Measurements from ENCODE around the gene LRR1.

LRR1 gene

DNA sequence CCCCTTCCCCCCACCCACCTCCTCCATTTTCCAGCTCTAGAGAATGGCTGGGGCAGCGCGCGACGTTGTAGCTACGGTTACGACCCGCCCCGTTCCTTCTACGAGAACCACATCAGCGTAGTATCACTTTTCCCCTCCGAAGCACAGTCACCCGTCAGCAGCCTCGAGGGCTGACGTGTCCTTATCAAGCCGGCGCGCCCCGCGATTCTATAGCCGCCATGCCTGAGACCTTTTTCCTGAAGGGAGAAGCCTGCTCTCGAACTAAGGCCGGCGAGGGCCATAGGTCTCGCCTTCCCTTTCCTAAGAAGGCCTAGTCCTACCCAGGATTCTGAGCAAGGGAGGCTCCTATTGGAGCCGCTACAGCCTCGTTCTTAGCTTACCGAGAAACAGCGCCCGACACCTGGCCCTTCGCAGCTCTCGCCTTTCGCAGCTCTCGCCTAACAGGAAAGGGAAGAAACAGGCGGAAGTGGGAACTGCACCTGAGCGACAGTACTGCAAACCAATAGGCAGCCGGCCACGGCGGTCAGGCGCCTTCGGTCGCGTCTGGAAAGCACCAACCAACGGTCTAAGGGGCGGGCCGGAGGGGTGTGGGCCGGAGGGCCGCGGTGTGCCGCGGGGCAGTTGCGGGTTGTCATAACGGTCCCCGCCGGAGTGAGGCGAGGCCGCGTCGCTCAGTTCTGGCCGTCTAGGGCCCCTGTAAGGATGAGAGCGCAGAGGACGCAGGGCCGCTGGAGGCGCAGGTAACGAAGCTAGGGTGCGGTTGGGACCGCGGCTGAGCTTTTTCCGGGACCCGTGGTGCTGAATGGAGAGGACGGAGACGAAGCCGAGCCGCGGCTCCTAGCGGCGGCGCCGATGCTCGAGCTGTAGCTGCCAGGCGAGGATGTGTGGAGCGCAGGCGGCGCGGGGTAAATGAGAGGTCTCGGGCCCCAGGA, 21.7 kb downstream of the LRR1 start, which contains the start of the genes MGAT2 and RPL36AL:
MGAT2 (plus strand) TSS at position 618 of the 932 bp plus-strand sequence. CDS start 470 bp downstream, outside the sequence.
RPL36AL (minus strand) TSS at position 445 of the 932 bp plus-strand sequence. CDS start 1,522 bp downstream, outside the sequence.
- H3K4me3 ChIP-seq (ENCODE audit: low read depth, low read length) = peak within 1 kb of the TSS; percentile 77
- DNase-seq (ENCODE audit: low read depth) = peak; percentile 97
- TF ChIP-seq, protein P1, sequence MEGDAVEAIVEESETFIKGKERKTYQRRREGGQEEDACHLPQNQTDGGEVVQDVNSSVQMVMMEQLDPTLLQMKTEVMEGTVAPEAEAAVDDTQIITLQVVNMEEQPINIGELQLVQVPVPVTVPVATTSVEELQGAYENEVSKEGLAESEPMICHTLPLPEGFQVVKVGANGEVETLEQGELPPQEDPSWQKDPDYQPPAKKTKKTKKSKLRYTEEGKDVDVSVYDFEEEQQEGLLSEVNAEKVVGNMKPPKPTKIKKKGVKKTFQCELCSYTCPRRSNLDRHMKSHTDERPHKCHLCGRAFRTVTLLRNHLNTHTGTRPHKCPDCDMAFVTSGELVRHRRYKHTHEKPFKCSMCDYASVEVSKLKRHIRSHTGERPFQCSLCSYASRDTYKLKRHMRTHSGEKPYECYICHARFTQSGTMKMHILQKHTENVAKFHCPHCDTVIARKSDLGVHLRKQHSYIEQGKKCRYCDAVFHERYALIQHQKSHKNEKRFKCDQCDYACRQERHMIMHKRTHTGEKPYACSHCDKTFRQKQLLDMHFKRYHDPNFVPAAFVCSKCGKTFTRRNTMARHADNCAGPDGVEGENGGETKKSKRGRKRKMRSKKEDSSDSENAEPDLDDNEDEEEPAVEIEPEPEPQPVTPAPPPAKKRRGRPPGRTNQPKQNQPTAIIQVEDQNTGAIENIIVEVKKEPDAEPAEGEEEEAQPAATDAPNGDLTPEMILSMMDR (IDR thresholded peaks at IDR 0.05; ENCODE audit: control insufficient read depth, extremely low read depth, insufficient read depth) = 0 out of 2 replicates have a peak, but pooled peaks have one; percentile 18

DNA sequence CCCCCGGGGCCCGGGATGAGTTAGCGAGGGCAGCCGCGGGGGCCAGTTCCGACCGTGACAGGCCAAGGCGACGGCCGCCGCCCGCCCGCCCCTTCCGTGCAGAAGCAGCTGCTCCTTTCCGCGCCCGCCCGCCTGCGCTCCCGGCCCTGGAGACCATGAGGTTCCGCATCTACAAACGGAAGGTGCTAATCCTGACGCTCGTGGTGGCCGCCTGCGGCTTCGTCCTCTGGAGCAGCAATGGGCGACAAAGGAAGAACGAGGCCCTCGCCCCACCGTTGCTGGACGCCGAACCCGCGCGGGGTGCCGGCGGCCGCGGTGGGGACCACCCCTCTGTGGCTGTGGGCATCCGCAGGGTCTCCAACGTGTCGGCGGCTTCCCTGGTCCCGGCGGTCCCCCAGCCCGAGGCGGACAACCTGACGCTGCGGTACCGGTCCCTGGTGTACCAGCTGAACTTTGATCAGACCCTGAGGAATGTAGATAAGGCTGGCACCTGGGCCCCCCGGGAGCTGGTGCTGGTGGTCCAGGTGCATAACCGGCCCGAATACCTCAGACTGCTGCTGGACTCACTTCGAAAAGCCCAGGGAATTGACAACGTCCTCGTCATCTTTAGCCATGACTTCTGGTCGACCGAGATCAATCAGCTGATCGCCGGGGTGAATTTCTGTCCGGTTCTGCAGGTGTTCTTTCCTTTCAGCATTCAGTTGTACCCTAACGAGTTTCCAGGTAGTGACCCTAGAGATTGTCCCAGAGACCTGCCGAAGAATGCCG, 22.6 kb downstream of the LRR1 start:
- no peak for DNase-seq (ENCODE audit: low read depth)
- TF ChIP-seq, protein P1 (IDR thresholded peaks at IDR 0.05; ENCODE audit: control insufficient read depth, extremely low read depth, insufficient read depth) = no peak
- H3K4me3 ChIP-seq (ENCODE audit: low read depth, low read length) = peak overlapping the region; percentile 77

DNA sequence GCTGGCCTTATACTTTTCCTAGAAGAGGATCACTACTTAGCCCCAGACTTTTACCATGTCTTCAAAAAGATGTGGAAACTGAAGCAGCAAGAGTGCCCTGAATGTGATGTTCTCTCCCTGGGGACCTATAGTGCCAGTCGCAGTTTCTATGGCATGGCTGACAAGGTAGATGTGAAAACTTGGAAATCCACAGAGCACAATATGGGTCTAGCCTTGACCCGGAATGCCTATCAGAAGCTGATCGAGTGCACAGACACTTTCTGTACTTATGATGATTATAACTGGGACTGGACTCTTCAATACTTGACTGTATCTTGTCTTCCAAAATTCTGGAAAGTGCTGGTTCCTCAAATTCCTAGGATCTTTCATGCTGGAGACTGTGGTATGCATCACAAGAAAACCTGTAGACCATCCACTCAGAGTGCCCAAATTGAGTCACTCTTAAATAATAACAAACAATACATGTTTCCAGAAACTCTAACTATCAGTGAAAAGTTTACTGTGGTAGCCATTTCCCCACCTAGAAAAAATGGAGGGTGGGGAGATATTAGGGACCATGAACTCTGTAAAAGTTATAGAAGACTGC, 23.4 kb downstream of the LRR1 start:
- H3K4me3 ChIP-seq (ENCODE audit: low read depth, low read length) = peak overlapping the region; percentile 77
- TF ChIP-seq, protein P1 (IDR thresholded peaks at IDR 0.05; ENCODE audit: control insufficient read depth, extremely low read depth, insufficient read depth) = no peak
- no peak for DNase-seq (ENCODE audit: low read depth)

DNA sequence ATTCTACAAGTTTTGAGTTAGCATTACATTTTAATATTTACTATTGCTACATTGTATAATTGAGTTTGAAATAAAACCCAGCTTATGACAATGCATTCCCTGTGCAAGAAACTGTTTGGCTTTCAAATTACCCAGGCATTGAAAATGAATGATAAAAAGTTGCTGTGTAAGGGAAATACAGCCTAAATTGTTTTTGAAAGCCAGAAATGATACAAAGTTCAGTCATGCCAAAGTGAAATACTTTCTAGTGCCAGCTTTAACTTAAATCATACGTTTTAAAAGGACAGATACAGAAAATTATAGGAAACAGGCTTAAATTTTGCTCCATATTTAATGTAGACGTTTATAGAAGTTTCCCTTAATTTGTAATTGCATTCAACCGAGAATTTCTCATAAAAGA, 24.6 kb downstream of the LRR1 start:
- DNase-seq (ENCODE audit: low read depth) = no peak
- TF ChIP-seq, protein P1 (IDR thresholded peaks at IDR 0.05; ENCODE audit: control insufficient read depth, extremely low read depth, insufficient read depth) = no peak
- H3K4me3 ChIP-seq (ENCODE audit: low read depth, low read length) = no peak overlapping the region

DNA sequence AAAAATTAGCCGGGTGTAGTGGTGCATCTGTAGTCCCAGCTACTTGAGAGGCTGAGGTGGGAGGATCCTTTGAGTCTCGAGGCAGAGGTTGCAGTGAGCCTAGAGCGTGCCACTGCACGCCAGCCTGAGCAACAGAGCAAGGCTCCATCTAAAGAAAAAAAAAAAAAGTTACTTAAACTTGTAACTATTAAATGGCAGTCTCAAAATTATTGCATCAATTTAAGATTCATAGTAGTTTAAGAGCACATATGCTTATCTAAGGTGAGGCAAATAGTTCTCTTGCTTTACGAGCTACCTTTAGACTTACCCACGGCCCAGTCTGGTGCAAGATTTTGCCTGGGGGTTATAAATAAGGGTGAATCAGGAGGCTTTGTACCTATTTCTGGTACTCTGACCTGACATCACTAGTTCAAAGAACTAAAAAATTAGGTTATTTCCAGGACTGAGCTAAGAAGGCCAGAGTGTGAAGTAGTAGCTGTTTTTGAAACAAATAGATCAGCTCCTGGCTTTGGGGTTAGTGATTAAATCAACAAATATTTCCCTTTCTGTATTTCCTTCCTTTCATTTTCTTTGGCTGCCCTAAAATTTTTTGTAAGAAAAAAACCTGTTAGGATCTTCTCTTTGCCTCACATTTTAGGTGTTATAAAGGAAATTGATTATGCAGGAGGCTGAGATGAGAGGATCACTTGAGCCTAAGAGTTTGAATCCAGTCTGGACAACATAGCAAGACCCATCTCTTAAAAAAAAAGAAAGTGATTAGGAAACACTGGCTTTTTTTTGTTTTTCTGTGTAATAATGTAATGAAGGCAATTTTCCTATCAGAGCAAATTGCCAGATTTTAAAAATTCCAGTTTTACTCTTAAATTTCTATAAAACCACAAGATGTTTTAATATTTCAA, 25.4 kb downstream of the LRR1 start:
- no peak overlapping the region for H3K4me3 ChIP-seq (ENCODE audit: low read depth, low read length)
- DNase-seq (ENCODE audit: low read depth) = no peak
- TF ChIP-seq, protein P1 (IDR thresholded peaks at IDR 0.05; ENCODE audit: control insufficient read depth, extremely low read depth, insufficient read depth) = no peak
